ENCODE measurements around the gene NCAM1.

DNA sequence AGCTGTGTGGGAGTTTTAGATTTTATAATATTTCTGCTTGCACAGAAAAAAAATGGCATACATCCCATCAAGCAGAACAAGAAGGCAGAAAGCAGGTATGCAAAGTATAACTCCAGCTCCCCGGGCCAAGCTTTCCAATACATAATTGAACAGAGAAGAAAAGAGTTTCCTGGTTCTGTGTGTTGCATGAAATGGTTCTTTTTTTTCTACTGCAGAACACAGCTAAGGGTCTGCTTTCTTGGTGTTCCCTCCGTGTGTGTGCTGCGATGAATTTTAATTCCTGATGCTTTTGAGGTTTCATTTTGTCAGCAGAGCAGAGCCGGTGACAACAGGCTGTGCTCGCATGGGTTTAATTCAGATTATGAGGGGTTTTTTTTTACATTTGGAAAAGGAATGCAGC is 282.5 kb downstream of the NCAM1 start:
- TF ChIP-seq, protein P1, sequence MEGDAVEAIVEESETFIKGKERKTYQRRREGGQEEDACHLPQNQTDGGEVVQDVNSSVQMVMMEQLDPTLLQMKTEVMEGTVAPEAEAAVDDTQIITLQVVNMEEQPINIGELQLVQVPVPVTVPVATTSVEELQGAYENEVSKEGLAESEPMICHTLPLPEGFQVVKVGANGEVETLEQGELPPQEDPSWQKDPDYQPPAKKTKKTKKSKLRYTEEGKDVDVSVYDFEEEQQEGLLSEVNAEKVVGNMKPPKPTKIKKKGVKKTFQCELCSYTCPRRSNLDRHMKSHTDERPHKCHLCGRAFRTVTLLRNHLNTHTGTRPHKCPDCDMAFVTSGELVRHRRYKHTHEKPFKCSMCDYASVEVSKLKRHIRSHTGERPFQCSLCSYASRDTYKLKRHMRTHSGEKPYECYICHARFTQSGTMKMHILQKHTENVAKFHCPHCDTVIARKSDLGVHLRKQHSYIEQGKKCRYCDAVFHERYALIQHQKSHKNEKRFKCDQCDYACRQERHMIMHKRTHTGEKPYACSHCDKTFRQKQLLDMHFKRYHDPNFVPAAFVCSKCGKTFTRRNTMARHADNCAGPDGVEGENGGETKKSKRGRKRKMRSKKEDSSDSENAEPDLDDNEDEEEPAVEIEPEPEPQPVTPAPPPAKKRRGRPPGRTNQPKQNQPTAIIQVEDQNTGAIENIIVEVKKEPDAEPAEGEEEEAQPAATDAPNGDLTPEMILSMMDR (IDR thresholded peaks at IDR 0.05; ENCODE audit: insufficient read depth, low read length, poor library complexity, severe bottlenecking): no peak
- no peak for TF ChIP-seq EZH2phosphoT487 (conservative IDR thresholded peaks at IDR 0.05; ENCODE audit: low read length)

Data from SU-DHL-6 (cell line).